HepG2 (cell line): ENCODE results near the gene PDCL3. TPM values are rescaled to one million over a fixed set of nuclear protein-coding genes. Genes with fewer than 3 reads are reported as not detected.

Experiments used
- ATAC-seq: fragments of 200-7000 bp; cut with Tn5 transposase; 3 replicates; pipeline ENCODE4 v1.9.1; 2020; ENCODE audit warnings: mild to moderate bottlenecking, moderate library complexity
- BruUV-seq: library from RNA; stranded (reverse); fragments of 400-500 nt; replicated peaks from 2 replicates; lab custom pipeline; 2021; lab: Mats Ljungman, UMichigan
- CTCF ChIA-PET: fragments of 300-600 bp; formaldehyde crosslinking; extraction: SDS; loops from one replicate; lab custom pipeline; 2021; ENCODE audit warnings: low total read pairs, inconsistent platforms, low intra/inter-chr PET ratio; lab: Yijun Ruan, JAX
- POLR2A ChIA-PET: fragments of 350-600 bp; sonication (Branson Sonifier 250); formaldehyde crosslinking; loops from one replicate; lab custom pipeline; 2020; ENCODE audit warnings: antibody characterized with exemption, inconsistent platforms; lab: Yijun Ruan, JAX
- DNase-seq: peaks from one replicate; pipeline ENCODE4 v3.0.0-alpha.2; 2015; ENCODE audit warnings: low spot score
- FAIRE-seq: peaks from 3 replicates; lab custom pipeline; 2011; peaks lifted over from hg19 to GRCh38; lab: Jason Lieb, UNC
- H2AFZ ChIP-seq: one replicate; pipeline ENCODE4 v1.6.1; 2011; ENCODE audit warnings: low read length, inconsistent platforms
- H3K27ac ChIP-seq: fragments of 300-600 bp; 3 replicates; pipeline ENCODE4 v1.8.0; 2011; ENCODE audit warnings: mixed run types, mild to moderate bottlenecking, mixed read lengths, low read length, inconsistent platforms; ENCODE audit not compliant: insufficient read depth; ENCODE audit errors: extremely low read length
- H3K27me3 ChIP-seq, 2 experiments: fragments of 200-600 bp in 1 of 2; 2 replicates in 1 of 2; 3 replicates in 1 of 2; pipeline versions ENCODE4 v1.6.0 to v1.8.0; 2011; ENCODE audit warnings: low read length in 2 of 2, mild to moderate bottlenecking in 2 of 2, moderate library complexity in 2 of 2, inconsistent platforms in 1 of 2; ENCODE audit not compliant: insufficient read depth in 2 of 2, control insufficient read depth in 1 of 2
- H3K36me3 ChIP-seq, 2 experiments: fragments of 200-600 bp in 1 of 2; replicated peaks in 1 of 2; 2 replicates in 1 of 2; 3 replicates in 1 of 2; pipeline versions ENCODE4 v1.5.1 to v1.8.0; 2011; ENCODE audit warnings: low read length in 2 of 2, inconsistent platforms in 1 of 2; ENCODE audit not compliant: insufficient read depth in 2 of 2, control insufficient read depth in 1 of 2
- H3K4me1 ChIP-seq: 2 replicates; pipeline ENCODE4 v1.5.1; 2012; ENCODE audit warnings: low read length, inconsistent platforms; ENCODE audit not compliant: insufficient read depth
- H3K4me2 ChIP-seq: 2 replicates; pipeline ENCODE4 v1.6.0; 2011; ENCODE audit warnings: low read depth, low read length, inconsistent platforms
- H3K4me3 ChIP-seq, 3 experiments: fragments of 200-600 bp in 1 of 3; sonication (generic), shearing (Covaris generic) in 1 of 3; replicated peaks in 1 of 3; 2 replicates each; pipeline ENCODE4 v1.5.1; 2011 to 2016; ENCODE audit warnings: low read length in 3 of 3, inconsistent platforms in 2 of 3, low read depth in 2 of 3, mild to moderate bottlenecking in 2 of 3, control low read depth in 1 of 3, mixed read lengths in 1 of 3; ENCODE audit not compliant: insufficient read depth in 1 of 3
- H3K79me2 ChIP-seq: one replicate; pipeline ENCODE4 v1.6.1; 2011; ENCODE audit warnings: low read length, inconsistent platforms; ENCODE audit not compliant: insufficient read depth
- H3K9ac ChIP-seq: 2 replicates; pipeline ENCODE4 v1.6.0; 2011; ENCODE audit warnings: mild to moderate bottlenecking, low read depth, low read length, inconsistent platforms; ENCODE audit not compliant: insufficient read depth
- H3K9me3 ChIP-seq: 2 replicates; pipeline ENCODE4 v1.5.1; 2012; ENCODE audit warnings: mild to moderate bottlenecking, low read length
- H4K20me1 ChIP-seq: 2 replicates; pipeline ENCODE4 v1.6.0; 2011; ENCODE audit warnings: inconsistent platforms, mild to moderate bottlenecking, low read length, moderate library complexity; ENCODE audit not compliant: insufficient read depth
- HDAC2 ChIP-seq: sonication (generic); formaldehyde crosslinking; IDR thresholded peaks from 2 replicates; pipeline ENCODE4 v1.4.0; 2020; ENCODE audit warnings: missing genetic modification reagents
- HOXA7 ChIP-seq: sonication (generic); formaldehyde crosslinking; IDR thresholded peaks from 2 replicates; pipeline ENCODE4 v1.8.1; 2022; ENCODE audit warnings: mild to moderate bottlenecking, missing genetic modification reagents, moderate library complexity
- POGZ ChIP-seq: sonication (generic); formaldehyde crosslinking; IDR thresholded peaks from 2 replicates; pipeline ENCODE4 v1.4.0; 2020; ENCODE audit warnings: mild to moderate bottlenecking, missing genetic modification reagents
- RFX1 ChIP-seq: fragments of 450-650 bp; IDR thresholded peaks from 2 replicates; pipeline ENCODE4 v1.6.1; 2017
- RXRB ChIP-seq: IDR thresholded peaks from 2 replicates; pipeline ENCODE4 v1.6.1; 2016; ENCODE audit warnings: borderline replicate concordance, missing genetic modification reagents, missing compliant biosample characterization
- SNAPC2 ChIP-seq: sonication (generic); formaldehyde crosslinking; IDR thresholded peaks from 2 replicates; pipeline ENCODE4 v1.8.1; 2022; ENCODE audit warnings: mild to moderate bottlenecking, missing genetic modification reagents
- ZNF232 ChIP-seq: sonication (generic); formaldehyde crosslinking; IDR thresholded peaks from 2 replicates; pipeline ENCODE4 v1.4.0; 2020; ENCODE audit warnings: missing genetic modification reagents, borderline replicate concordance
- ZNF614 ChIP-seq: IDR thresholded peaks from 2 replicates; pipeline ENCODE4 v1.6.1; 2018; ENCODE audit warnings: missing biosample characterization, missing genetic modification reagents, inconsistent platforms, borderline replicate concordance
- ZNF703 ChIP-seq: sonication (generic); formaldehyde crosslinking; IDR thresholded peaks from 2 replicates; pipeline ENCODE4 v1.5.1; 2020; ENCODE audit warnings: missing genetic modification reagents, mild to moderate bottlenecking, moderate library complexity, borderline replicate concordance
- WGBS: methylation state at CpG from one replicate; pipeline ENCODE4 v1.1.6; 2017; ENCODE audit warnings: low lambda C conversion rate; 5-methylcytosine and 5-hydroxymethylcytosine counted together
- in situ Hi-C: cut with HindIII; loops from 2 replicates; pipeline ENCODE4 v1.10.0; 2017; ENCODE audit warnings: low pct_unique_long_range_greater_than_20kb; ENCODE audit not compliant: extremely low pct_ligation_motif_present
- intact Hi-C: fragments of 100-400 bp; cut with micrococcal nuclease; formaldehyde crosslinking; loops from one replicate; pipeline ENCODE4 v1.10.0; 2022; ENCODE audit not compliant: unreplicated experiment
- polyA plus RNA-seq, 8 experiments: library from polyadenylated mRNA; depleted of rRNA in 3 of 8; stranded (reverse) in 7 of 8; unstranded in 1 of 8; fragments of >200 nt; fragmentation: Illumina TruSeq in 4 of 8; extraction: Trizol in 4 of 8; gene quantifications; 2 replicates each; pipeline versions ENCODE4 v1.2.1 to v1.2.3, GENCODE V29; 2011 to 2016; ENCODE audit warnings: low read depth in 4 of 8, missing spikeins in 1 of 8, mixed read lengths in 1 of 8; ENCODE audit not compliant: insufficient read depth in 1 of 8
- total RNA-seq, 5 experiments: library from RNA; depleted of rRNA; stranded (reverse); fragments of >200 nt; fragmentation: Illumina TruSeq; extraction: Trizol; gene quantifications; 2 replicates each; pipeline ENCODE4 v1.2.3, GENCODE V29; 2016; ENCODE audit warnings: low read depth in 1 of 5
- TF ChIP-seq, protein P1 (sequence below): IDR thresholded peaks from 2 replicates; pipeline ENCODE4 v1.6.1; 2016; ENCODE audit warnings: control low read depth
- TF ChIP-seq, protein P2 (sequence below): IDR thresholded peaks from 2 replicates; pipeline ENCODE4 v1.6.1; 2016; ENCODE audit warnings: low read depth, control low read depth

The PDCL3 gene
- total and polyA plus RNA-seq, 2 of the 13 experiments (the other 11 are each of a cell fraction or from before 2014, with no cell fraction given): 14.4 to 24.4 TPM

DNA sequence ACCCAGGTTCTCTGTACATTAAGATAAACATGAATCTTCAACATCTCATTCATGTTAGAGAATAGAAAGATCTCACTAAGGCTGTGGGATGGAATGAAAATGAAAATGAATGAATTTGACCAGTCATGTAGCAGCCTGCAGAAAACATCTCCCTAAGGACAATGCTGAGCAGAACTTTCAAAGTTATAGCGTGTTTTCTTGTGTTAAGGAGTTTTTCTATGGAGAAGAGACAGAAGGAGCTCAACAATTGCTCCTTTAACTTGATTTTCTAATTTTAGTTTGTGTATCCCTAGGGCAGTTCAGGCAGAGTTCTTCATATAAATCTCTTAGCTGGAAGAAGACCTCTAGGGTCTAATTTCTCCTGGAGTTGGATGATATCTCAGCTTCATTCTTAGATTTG is 45.2 kb upstream of the PDCL3 start:
- DNase-seq (no peak), FAIRE-seq (no peak), ATAC-seq (no peak)
- no peak overlapping the region for H3K9ac ChIP-seq
- H3K9me3 ChIP-seq: no peaks in the 10 kb centered on the region
- H3K36me3 ChIP-seq: no peaks in the 10 kb centered on the region
- CTCF ChIA-PET: no interaction called here
- no TSS peak for BruUV-seq
- 6% methylated on average over 1 of the region's 1 CpG for WGBS
- intact Hi-C loops (loop anchor here (5.0 kb wide), 1 partner anchor 1085 kb away; no protein-coding TSS in a partner anchor), in situ Hi-C loops (no loop called here)
- H3K4me2 ChIP-seq: no peak overlapping the region
- TF ChIP-seq HOXA7: no peak
- TF ChIP-seq, protein P1, sequence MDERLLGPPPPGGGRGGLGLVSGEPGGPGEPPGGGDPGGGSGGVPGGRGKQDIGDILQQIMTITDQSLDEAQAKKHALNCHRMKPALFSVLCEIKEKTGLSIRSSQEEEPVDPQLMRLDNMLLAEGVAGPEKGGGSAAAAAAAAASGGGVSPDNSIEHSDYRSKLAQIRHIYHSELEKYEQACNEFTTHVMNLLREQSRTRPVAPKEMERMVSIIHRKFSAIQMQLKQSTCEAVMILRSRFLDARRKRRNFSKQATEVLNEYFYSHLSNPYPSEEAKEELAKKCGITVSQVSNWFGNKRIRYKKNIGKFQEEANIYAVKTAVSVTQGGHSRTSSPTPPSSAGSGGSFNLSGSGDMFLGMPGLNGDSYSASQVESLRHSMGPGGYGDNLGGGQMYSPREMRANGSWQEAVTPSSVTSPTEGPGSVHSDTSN (CRISPR knock-in tag): no peak
- TF ChIP-seq ZNF614 (CRISPR knock-in tag): no peak
- TF ChIP-seq SNAPC2 (CRISPR knock-in tag): no peak
- no peak for TF ChIP-seq RXRB (CRISPR knock-in tag)
- TF ChIP-seq POGZ (CRISPR knock-in tag): no peak
- no peak for TF ChIP-seq ZNF703
- no peak for TF ChIP-seq ZNF232 (CRISPR knock-in tag)
- TF ChIP-seq RFX1: no peak
- no peak for TF ChIP-seq HDAC2 (CRISPR knock-in tag)
- TF ChIP-seq, protein P2, sequence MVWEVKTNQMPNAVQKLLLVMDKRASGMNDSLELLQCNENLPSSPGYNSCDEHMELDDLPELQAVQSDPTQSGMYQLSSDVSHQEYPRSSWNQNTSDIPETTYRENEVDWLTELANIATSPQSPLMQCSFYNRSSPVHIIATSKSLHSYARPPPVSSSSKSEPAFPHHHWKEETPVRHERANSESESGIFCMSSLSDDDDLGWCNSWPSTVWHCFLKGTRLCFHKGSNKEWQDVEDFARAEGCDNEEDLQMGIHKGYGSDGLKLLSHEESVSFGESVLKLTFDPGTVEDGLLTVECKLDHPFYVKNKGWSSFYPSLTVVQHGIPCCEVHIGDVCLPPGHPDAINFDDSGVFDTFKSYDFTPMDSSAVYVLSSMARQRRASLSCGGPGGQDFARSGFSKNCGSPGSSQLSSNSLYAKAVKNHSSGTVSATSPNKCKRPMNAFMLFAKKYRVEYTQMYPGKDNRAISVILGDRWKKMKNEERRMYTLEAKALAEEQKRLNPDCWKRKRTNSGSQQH (CRISPR knock-in tag): no peak
- H4K20me1 ChIP-seq: no peaks in the 10 kb centered on the region
- no peak overlapping the region for H2AFZ ChIP-seq
- POLR2A ChIA-PET: no interaction called here
- peaks cover 0 to 12% of the 10 kb centered on the region in 2 experiments; a peak in 3 of 5 replicates for H3K27me3 ChIP-seq
- no peaks in the 10 kb centered on the region for H3K79me2 ChIP-seq
- H3K4me1 ChIP-seq: no peaks in the 10 kb centered on the region
- H3K27ac ChIP-seq: no peak overlapping the region
- no peak overlapping the region for H3K4me3 ChIP-seq
